ENCODE measurements around the gene NTN4. TPM values are rescaled to one million over a fixed set of nuclear protein-coding genes. Genes with fewer than 3 reads are reported as not detected.
"Not testable (repeated sequence)": the region's sequence is repeated elsewhere in the genome, so short reads cannot be mapped to it uniquely, and the experiment has no call there.

Gene NTN4
- total RNA-seq, 2 experiments from 2014 or later = 0.17 to 0.40 TPM

DNA sequence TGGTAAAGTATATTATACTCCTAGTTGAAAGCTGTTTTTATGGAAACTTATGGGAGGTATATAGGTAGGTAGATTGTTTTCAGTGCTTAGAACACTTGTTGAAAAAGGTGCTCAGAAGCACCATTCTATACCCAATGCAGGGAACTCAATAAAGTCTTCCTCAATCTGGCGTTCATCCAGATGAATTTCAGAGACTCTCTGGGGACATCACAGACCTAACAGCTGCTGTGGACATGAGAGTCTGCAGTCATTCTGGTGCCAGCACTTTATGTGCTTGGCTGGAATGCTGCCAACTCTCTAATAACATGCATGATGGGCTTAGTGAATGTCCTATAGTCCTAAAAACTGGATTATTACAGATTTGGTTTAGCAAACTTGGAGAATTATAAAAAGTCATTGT lies 115.9 kb downstream of the NTN4 start:
- H3K36me3 Mint-ChIP-seq (ENCODE audit: low read depth) = no peaks in the 10 kb centered on the region
- POLR2A ChIA-PET = no interaction called here

GRCh38 chr12:95674163-95674562 lies 116.4 kb downstream of the NTN4 start:
- Mint-ChIP-seq H3K27me3 (peaks cover 3% of the 10 kb centered on the region), H3K4me1 (no peaks in the 10 kb centered on the region), H3K27ac (no peak overlapping the region), H3K4me3 (no peak overlapping the region), H3K36me3 (ENCODE audit: low read depth) (no peaks in the 10 kb centered on the region), H3K9me3 (no peaks in the 10 kb centered on the region)
- POLR2A ChIA-PET = no interaction called here
- CTCF ChIA-PET = interaction anchor here (0.6 kb wide), 1 partner anchor 32 kb away, joined by 3 read pairs; no protein-coding TSS in a partner anchor
- no peak for DNase-seq

More for the DNA sequence above, 115.9 kb downstream of the NTN4 start:
- Mint-ChIP-seq H3K27me3 (peaks cover 3% of the 10 kb centered on the region), H3K27ac (no peak overlapping the region), H3K9me3 (no peaks in the 10 kb centered on the region), H3K4me3 (no peak overlapping the region), H3K4me1 (no peaks in the 10 kb centered on the region)
- CTCF ChIA-PET = interaction anchor here (0.6 kb wide), 1 partner anchor 33 kb away, joined by 3 read pairs; no protein-coding TSS in a partner anchor
- no peak for DNase-seq

DNA sequence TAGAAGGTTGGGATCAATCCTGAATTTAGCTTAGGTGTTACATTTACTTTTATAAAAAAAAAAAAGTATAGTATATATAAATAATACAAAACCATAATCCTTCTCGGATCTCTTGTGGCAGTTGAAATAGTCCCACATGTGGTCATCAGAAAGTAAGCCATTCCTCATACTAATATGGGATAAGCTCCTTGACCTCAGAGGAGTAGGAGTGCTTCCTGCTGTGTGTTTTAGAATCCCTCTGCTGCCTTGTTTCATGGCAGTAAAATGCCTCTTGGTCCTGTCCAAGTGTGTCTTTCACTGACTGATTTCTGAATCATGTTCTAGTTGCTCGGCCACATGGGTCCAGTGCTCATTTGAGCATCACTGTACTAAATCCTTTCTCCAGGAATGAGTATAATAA lies 117.0 kb downstream of the NTN4 start:
- peaks cover 3% of the 10 kb centered on the region for H3K27me3 Mint-ChIP-seq
- no peaks in the 10 kb centered on the region for H3K9me3 Mint-ChIP-seq
- no peak overlapping the region for H3K4me3 Mint-ChIP-seq
- H3K27ac Mint-ChIP-seq = no peak overlapping the region
- no peaks in the 10 kb centered on the region for H3K36me3 Mint-ChIP-seq (ENCODE audit: low read depth)
- H3K4me1 Mint-ChIP-seq = no peaks in the 10 kb centered on the region
- CTCF ChIA-PET = no interaction called here
- DNase-seq = no peak
- POLR2A ChIA-PET = no interaction called here

DNA sequence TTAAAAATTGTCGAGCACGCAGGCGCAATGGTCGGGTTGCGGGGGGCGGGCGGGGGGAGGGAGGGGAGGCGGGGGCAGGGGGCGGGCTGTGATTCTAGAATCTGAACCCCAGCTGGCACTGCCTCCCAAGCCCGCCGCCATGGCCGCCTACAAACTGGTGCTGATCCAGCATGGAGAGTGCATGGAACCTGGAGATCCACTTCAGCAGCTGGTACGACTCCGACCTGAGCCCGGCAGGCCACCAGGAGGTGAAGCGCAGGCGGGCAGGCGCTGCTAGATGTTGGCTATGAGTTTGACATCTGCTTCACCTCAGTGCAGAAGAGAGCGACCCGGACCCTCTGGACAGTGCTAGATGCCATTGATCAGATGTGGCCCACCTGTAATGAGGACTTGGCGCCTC lies 118.4 kb downstream of the NTN4 start:
- H3K4me1 Mint-ChIP-seq = no peaks in the 10 kb centered on the region
- ChIA-PET POLR2A (no interaction called here), CTCF (no interaction called here)
- H3K27ac Mint-ChIP-seq = no peak overlapping the region
- H3K4me3 Mint-ChIP-seq = no peak overlapping the region
- DNase-seq = no peak
- no peaks in the 10 kb centered on the region for H3K9me3 Mint-ChIP-seq
- peaks cover 3% of the 10 kb centered on the region for H3K27me3 Mint-ChIP-seq
- H3K36me3 Mint-ChIP-seq (ENCODE audit: low read depth) = no peaks in the 10 kb centered on the region

DNA sequence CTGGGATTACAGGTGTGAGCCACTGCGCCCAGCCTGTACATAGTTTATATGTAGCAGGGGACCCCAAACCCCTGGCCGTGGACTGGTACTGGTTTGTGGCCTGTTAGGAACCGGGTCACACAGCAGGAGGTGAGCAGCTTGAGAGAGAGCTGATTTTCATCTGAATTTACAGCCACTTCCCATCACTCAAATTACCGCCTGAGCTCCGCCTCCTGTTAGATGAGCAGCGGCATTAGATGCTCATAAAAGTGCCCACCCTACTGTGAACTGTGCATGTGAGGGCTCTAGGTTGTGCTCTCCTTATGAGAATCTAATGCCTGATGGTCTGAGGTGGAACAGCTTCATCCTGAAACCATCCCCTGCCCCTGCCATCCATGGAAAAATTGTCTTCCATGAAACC lies 119.3 kb downstream of the NTN4 start:
- Mint-ChIP-seq H3K27ac (no peak overlapping the region), H3K9me3 (no peaks in the 10 kb centered on the region), H3K4me3 (no peak overlapping the region), H3K4me1 (no peaks in the 10 kb centered on the region), H3K27me3 (peaks cover 3% of the 10 kb centered on the region), H3K36me3 (ENCODE audit: low read depth) (no peaks in the 10 kb centered on the region)
- POLR2A ChIA-PET = no interaction called here
- no peak for DNase-seq
- CTCF ChIA-PET = interaction anchor here (1.0 kb wide), 1 partner anchor 11 kb away, joined by 4 read pairs; no protein-coding TSS in a partner anchor

DNA sequence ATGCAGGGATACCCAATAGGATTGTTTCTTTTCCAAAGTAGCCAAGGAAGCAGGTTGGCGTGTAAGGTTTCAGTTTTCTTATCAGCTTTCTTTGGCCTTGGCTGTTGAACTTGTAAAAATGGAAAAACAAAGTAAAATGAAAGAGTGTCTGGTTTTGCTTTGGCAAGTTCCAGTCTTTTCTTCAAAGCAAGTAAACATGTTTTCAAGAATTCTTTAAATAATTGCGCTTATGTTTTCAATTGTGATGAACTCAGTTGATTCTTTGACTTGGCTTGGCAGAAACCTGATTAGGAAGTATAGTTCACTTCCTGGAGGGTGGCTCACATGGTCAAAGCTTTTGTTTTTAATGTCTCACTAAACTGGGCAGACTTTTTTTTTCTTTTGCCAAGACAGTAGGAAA lies 127.0 kb downstream of the NTN4 start:
- CTCF ChIA-PET = no interaction called here
- no peak overlapping the region for H3K4me3 Mint-ChIP-seq
- no peaks in the 10 kb centered on the region for H3K4me1 Mint-ChIP-seq
- peaks cover 9% of the 10 kb centered on the region for H3K27me3 Mint-ChIP-seq
- H3K9me3 Mint-ChIP-seq = no peaks in the 10 kb centered on the region
- DNase-seq = no peak
- POLR2A ChIA-PET = no interaction called here
- H3K36me3 Mint-ChIP-seq (ENCODE audit: low read depth) = no peaks in the 10 kb centered on the region
- H3K27ac Mint-ChIP-seq = no peak overlapping the region

DNA sequence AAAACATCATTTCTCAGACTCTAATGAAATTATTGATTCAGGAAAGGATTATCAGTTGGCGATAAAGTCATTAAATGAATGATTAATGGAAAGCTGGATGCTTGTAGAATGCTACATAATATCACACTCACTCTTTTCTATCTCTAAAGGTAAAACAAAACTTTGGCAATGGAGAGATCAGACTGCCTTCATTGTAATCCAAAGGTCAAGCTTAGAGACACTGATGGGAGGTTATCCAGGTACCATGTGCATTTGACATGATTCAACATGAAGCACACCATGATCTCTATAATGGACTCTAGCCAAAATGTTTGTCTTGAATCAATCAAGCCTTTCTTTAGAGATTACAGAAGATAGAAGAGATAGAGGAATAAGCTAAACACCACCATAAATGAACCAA lies 129.2 kb downstream of the NTN4 start:
- Mint-ChIP-seq H3K36me3 (ENCODE audit: low read depth) (no peaks in the 10 kb centered on the region), H3K4me1 (no peaks in the 10 kb centered on the region), H3K27ac (no peak overlapping the region), H3K27me3 (peaks cover 13% of the 10 kb centered on the region), H3K4me3 (no peak overlapping the region), H3K9me3 (no peaks in the 10 kb centered on the region)
- ChIA-PET POLR2A (no interaction called here), CTCF (no interaction called here)
- DNase-seq = no peak

DNA sequence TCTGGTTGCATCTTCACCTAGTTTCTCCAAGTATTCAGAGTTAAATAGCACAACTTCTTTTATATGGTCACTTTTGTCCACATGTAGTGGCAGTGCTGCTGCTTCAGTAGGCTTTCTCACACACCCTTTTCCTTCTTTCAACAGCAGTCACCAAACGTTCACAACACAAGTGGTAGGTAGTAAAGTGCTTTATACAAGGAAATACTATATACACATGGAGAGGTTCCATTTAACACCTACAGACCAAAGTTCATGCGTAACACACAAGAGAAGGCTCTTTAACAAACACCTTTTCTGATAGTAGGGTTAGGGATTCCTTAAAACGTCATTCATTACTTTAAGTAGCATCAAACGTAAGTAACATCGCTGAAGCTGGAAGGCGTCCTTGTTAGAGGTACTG lies 132.2 kb downstream of the NTN4 start:
- Mint-ChIP-seq H3K9me3 (peaks cover 4% of the 10 kb centered on the region), H3K4me1 (no peaks in the 10 kb centered on the region), H3K36me3 (ENCODE audit: low read depth) (peaks cover 1% of the 10 kb centered on the region), H3K27me3 (peaks cover 12% of the 10 kb centered on the region), H3K4me3 (no peak overlapping the region), H3K27ac (no peak overlapping the region)
- DNase-seq = no peak
- POLR2A ChIA-PET = no interaction called here
- CTCF ChIA-PET = no interaction called here

DNA sequence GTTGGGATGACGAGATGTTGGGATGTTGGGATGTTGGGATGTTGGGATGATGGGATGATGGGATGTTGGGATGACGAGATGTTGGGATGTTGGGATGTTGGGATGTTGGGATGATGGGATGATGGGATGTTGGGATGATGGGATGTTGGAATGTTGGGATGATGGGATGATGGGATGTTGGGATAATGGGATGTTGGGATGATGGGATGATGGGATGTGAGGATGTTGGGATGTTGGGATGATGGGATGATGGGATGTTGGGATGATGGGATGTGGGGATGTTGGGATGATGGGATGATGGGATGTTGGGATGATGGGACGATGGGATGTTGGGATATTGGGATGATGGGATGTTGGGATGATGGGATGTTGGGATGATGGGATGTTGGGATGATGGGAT lies 135.9 kb downstream of the NTN4 start:
- H3K36me3 Mint-ChIP-seq (ENCODE audit: low read depth); H3K4me1 Mint-ChIP-seq; DNase-seq; H3K27ac Mint-ChIP-seq; H3K9me3 Mint-ChIP-seq; H3K4me3 Mint-ChIP-seq; H3K27me3 Mint-ChIP-seq; CTCF ChIA-PET: not testable (repeated sequence)
- POLR2A ChIA-PET = interaction anchor here (0.6 kb wide), 1 partner anchor 583 kb away, joined by 5 read pairs; no protein-coding TSS in a partner anchor

DNA sequence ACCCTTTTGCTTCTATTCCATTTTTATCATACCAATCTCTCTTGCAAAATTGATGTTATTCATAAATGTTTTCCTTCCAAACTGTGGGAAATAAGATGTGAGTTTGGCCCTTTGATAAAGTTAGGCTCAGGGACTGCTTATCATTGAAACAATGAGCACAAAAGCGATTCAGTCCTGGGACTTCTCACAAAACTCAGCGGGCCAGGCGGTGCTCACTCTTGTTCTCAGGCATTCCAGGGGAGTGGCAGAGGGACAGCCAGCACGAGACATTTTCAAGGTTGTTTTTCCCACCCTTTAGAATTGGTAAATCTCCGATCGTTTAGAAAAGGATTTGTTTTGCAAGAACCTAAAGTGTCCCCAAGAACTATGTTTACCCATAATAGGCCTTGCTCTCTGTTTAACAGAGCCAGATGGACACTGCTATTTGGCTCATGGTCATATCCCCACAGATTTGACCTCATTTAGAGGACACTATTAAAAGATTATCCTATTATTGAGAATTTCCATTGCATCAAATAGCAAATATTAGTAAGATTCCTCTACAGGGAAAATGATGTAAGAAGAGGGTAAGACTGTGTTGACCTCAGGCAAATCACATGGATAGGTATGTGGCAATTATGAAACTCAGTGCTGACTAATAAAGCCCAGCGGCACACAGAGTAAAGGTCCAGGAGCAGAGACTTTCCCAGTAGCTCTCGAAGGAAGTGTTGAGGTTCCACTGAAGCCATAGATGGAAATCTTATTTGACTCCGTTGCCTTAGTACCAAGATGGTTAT lies 136.6 kb downstream of the NTN4 start:
- Mint-ChIP-seq H3K36me3 (ENCODE audit: low read depth) (peaks cover 1% of the 10 kb centered on the region), H3K27me3 (peaks cover 7% of the 10 kb centered on the region), H3K9me3 (peaks cover 4% of the 10 kb centered on the region), H3K4me1 (no peaks in the 10 kb centered on the region), H3K27ac (no peak overlapping the region), H3K4me3 (no peak overlapping the region)
- POLR2A ChIA-PET = interaction anchor here (0.6 kb wide), 1 partner anchor 582 kb away, joined by 5 read pairs; no protein-coding TSS in a partner anchor
- DNase-seq = no peak
- CTCF ChIA-PET = no interaction called here

- POLR2A ChIA-PET = no interaction called here
- Mint-ChIP-seq H3K36me3 (ENCODE audit: low read depth) (peaks cover 1% of the 10 kb centered on the region), H3K4me3 (no peak overlapping the region), H3K9me3 (peaks cover 4% of the 10 kb centered on the region), H3K27ac (no peak overlapping the region), H3K4me1 (no peaks in the 10 kb centered on the region), H3K27me3 (peaks cover 9% of the 10 kb centered on the region)
- no peak for DNase-seq
- CTCF ChIA-PET = no interaction called here
Measured at GRCh38 chr12:95651681-95652080, 138.9 kb downstream of the NTN4 start.

DNA sequence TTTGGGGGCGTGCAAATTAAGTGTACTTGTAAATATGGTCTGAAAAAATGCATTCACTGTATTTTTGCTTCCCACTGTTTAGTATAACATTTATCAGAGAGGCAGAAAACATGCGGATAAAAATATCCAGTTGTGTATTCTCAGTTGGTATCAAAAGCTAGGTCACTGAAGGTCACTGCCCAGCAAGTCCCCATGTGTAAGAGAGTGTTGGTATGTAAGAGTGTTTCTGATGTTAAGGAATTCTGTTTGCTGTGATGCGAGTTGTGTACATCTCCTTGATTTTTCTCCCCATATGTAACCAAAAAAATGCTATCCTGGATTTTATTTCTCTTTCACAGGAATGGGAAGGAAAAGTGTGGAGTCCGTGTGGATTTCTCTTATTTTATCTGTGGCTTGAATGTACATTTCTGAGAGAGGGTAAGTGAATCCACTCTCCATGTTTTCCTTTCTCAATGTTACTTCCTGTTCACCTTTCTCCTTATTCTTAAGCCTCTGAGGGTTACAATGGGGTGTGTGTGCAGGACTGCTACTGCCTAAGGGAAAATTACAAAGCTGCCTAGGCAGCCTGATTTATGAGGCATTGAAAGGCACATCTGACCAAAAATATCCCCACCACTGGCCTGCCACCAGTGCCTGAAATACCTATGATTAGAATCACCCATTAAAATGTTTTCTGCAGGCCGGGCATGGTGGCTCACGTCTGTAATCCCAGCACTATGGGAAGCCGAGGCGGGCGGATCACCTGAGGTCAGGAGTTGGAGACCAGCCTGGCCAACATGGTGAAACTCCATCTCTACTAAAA lies 141.4 kb downstream of the NTN4 start:
- ChIA-PET POLR2A (no interaction called here), CTCF (interaction anchor here (0.6 kb wide), 1 partner anchor 322 kb away, joined by 3 read pairs; no protein-coding TSS in a partner anchor)
- Mint-ChIP-seq H3K4me1 (no peaks in the 10 kb centered on the region), H3K27ac (no peak overlapping the region), H3K4me3 (no peak overlapping the region), H3K36me3 (ENCODE audit: low read depth) (no peaks in the 10 kb centered on the region), H3K27me3 (peaks cover 9% of the 10 kb centered on the region), H3K9me3 (peaks cover 1% of the 10 kb centered on the region)
- no peak for DNase-seq

DNA sequence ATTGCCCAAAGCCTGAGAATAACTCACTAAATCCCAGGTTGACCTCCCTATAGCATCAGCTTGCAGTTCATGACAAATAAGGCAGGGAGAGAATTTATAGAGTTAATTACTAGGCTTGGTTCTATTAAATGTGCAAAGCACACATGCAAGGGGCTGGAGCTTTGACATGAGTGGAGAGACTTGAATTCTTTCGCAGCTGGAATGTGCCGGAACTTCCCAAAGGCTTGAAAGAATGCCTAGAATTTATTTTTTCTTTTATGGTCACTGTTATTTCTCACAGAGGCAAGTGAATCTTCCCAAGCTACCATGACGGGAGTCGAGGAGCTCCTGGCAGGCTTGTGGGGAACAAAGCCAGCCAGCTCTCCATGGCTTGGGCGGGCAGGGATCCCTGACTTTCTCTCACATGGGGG lies 143.8 kb downstream of the NTN4 start:
- H3K27me3 Mint-ChIP-seq = peaks cover 9% of the 10 kb centered on the region
- no peak for DNase-seq
- CTCF ChIA-PET = no interaction called here
- POLR2A ChIA-PET = no interaction called here
- H3K4me1 Mint-ChIP-seq = no peaks in the 10 kb centered on the region
- no peaks in the 10 kb centered on the region for H3K9me3 Mint-ChIP-seq
- no peak overlapping the region for H3K27ac Mint-ChIP-seq
- H3K4me3 Mint-ChIP-seq = no peak overlapping the region
- H3K36me3 Mint-ChIP-seq (ENCODE audit: low read depth) = no peaks in the 10 kb centered on the region
